Thyroid gland (tissue), 4 donors: ENCODE results near the gene PCNX1. TPM values are rescaled to one million over a fixed set of nuclear protein-coding genes. Genes with fewer than 3 reads are reported as not detected.
A peak's percentile ranks its signal among the peaks of the same experiment; 100 is the strongest.
"Not testable (repeated sequence)": the region's sequence is repeated elsewhere in the genome, so short reads cannot be mapped to it uniquely, and the experiment has no call there.

Source experiments
- DNase-seq, 2 donors: peaks; one replicate each; pipeline ENCODE4 v3.0.0-alpha.2; 2019
- H3K27ac ChIP-seq, 3 donors: fragments of 200-600 bp; sonication (generic); 1 replicate in 2 of 3; 2 replicates in 1 of 3; pipeline ENCODE4 v1.5.1; 2016 to 2019; ENCODE audit warnings: mild to moderate bottlenecking in 1 of 3, moderate library complexity in 1 of 3
- H3K27me3 ChIP-seq: fragments of 200-600 bp; sonication (generic); one replicate; pipeline ENCODE4 v1.5.1; 2019
- H3K36me3 ChIP-seq, 2 donors: fragments of 200-600 bp; sonication (generic); one replicate each; pipeline ENCODE4 v1.5.1; 2016 to 2019
- H3K4me1 ChIP-seq, 2 donors: fragments of 200-600 bp; sonication (generic); one replicate each; pipeline ENCODE4 v1.5.1; 2017 to 2019
- H3K4me3 ChIP-seq, 3 donors: fragments of 200-600 bp; sonication (generic); replicated peaks in 1 of 3; 1 replicate in 2 of 3; 2 replicates in 1 of 3; pipeline ENCODE4 v1.5.1; 2016; ENCODE audit warnings: mild to moderate bottlenecking in 1 of 3
- H3K9me3 ChIP-seq: fragments of 200-600 bp; sonication (generic); one replicate; pipeline ENCODE4 v1.5.1; 2017
- POLR2A ChIP-seq, 2 donors: fragments of 450-650 bp; IDR thresholded peaks; one replicate each; pipeline ENCODE4 v1.6.1; 2017; ENCODE audit warnings: antibody characterized with exemption in 2 of 2, mild to moderate bottlenecking in 2 of 2, moderate library complexity in 1 of 2
- WGBS, 2 donors: methylation state at CpG; one replicate each; pipeline ENCODE4 v1.1.5; 2017; 5-methylcytosine and 5-hydroxymethylcytosine counted together
- intact Hi-C: fragments of 100-400 bp; cut with DNase I; formaldehyde crosslinking; loops from one replicate; pipeline ENCODE4 v1.15.1; 2023
- total RNA-seq, 4 donors: library from RNA; depleted of rRNA; stranded (reverse); fragments of >200 nt; gene quantifications; one replicate each; pipeline ENCODE4 v1.2.3, GENCODE V29; 2016
- TF ChIP-seq, protein P1 (sequence below), 6 experiments: fragments of 200-600 bp in 3 of 6; fragments of 450-650 bp in 3 of 6; sonication (generic) in 3 of 6; IDR thresholded peaks; one replicate each; pipeline ENCODE4 v1.5.1; 2016 to 2019; ENCODE audit warnings: antibody characterized with exemption in 6 of 6, mild to moderate bottlenecking in 2 of 6, inconsistent platforms in 1 of 6, moderate library complexity in 1 of 6

The PCNX1 gene
- 10 to 100 TPM; 43.8 to 78.5 (median 69.7) TPM for total RNA-seq

DNA sequence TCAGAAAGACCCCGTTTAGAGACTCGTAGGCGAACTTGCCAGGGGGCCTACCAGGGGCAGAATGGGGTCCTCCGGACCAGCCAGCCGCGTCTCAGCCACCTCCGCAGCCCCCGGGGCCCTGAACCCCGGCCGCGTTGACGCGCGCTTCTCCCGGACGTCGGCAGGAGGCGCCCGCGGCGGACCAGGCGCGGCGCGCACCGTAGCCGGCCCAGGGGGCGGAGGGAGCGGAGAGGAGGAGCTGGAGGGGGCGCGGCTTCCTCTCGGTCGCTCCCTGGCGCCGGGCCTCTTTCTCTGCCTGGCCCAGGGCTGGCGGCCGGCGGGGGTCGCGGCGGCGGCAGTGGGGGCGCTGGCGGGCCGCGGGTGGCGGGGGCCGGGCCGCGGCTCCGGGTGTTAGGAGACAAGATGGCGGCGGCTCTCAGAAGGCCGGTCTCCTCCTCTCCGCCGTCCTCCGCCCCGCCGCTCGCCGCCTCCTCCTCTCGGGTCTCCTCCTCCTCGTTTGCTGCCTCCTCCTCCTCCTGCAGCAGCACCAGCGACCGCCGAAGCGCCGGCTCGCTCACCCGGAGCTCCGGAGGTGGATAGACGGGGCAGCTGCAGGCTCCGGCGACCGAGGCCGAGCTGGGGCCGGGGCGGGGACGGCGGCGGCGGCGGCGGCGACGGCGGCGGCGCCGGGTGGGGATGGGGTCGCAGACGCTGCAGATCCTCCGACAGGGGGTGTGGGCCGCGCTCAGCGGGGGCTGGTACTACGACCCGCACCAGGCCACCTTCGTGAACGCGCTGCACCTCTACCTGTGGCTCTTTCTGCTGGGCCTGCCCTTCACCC is at the start of gene PCNX1:
PCNX1 (plus strand) TSS at position 284 of the 820 bp plus-strand sequence; CDS start at position 676, 392 bp downstream.
- Histone ChIP-seq H3K4me3 (peak within 1 kb of the TSS; percentile 83 to 93 (median 84)), H3K4me1 (peaks cover 17 to 25% of the 10 kb centered on the region in 2 donors), H3K27me3 (no peaks in the 10 kb centered on the region), H3K27ac (peak within 1 kb of the TSS; percentile 89 to 96 (median 95)), H3K9me3 (no peaks in the 10 kb centered on the region), H3K36me3 (no peaks in the 10 kb centered on the region)
- 0 to 1% methylated on average over 17 to 30 of the region's 101 CpGs for WGBS, 2 donors
- peak in 1 of 2 donors; percentile 84 for TF ChIP-seq POLR2A (IDR thresholded peaks at IDR 0.05)
- TF ChIP-seq, protein P1, sequence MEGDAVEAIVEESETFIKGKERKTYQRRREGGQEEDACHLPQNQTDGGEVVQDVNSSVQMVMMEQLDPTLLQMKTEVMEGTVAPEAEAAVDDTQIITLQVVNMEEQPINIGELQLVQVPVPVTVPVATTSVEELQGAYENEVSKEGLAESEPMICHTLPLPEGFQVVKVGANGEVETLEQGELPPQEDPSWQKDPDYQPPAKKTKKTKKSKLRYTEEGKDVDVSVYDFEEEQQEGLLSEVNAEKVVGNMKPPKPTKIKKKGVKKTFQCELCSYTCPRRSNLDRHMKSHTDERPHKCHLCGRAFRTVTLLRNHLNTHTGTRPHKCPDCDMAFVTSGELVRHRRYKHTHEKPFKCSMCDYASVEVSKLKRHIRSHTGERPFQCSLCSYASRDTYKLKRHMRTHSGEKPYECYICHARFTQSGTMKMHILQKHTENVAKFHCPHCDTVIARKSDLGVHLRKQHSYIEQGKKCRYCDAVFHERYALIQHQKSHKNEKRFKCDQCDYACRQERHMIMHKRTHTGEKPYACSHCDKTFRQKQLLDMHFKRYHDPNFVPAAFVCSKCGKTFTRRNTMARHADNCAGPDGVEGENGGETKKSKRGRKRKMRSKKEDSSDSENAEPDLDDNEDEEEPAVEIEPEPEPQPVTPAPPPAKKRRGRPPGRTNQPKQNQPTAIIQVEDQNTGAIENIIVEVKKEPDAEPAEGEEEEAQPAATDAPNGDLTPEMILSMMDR (IDR thresholded peaks at IDR 0.05), result peak; percentile 49 to 98 (median 89)
- intact Hi-C loops, result loop anchor here (5.0 kb wide), 1 partner anchor 65 kb away; no protein-coding TSS in a partner anchor
- peak; percentile 90 to 92 for DNase-seq

DNA sequence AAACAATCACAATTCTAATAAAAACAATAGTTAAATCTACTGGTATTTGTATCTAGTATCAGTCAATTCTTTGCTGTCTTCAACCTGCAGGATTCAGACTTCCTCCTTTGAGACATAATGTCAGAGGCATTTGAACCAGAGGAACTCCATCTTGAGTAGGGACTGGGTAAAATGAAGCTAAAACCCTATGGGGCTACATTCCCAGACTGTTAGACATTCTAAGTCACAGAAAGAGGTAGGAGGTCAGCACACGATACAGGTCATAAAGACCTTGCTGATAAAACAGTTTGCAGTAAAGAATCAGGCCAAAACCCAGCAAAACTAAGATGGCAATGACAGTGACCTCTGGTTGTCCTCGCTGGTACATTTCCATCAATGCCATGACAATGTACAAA is 49.8 kb upstream of the PCNX1 start:
- intact Hi-C loops, result no loop called here
- Histone ChIP-seq H3K9me3 (no peaks in the 10 kb centered on the region), H3K4me3 (no peak overlapping the region), H3K36me3 (no peaks in the 10 kb centered on the region), H3K4me1 (no peaks in the 10 kb centered on the region), H3K27ac (no peak overlapping the region), H3K27me3 (no peaks in the 10 kb centered on the region)
- no peak for TF ChIP-seq POLR2A (IDR thresholded peaks at IDR 0.05)
- TF ChIP-seq, protein P1 (IDR thresholded peaks at IDR 0.05), result no peak
- 94 to 95% methylated on average over 2 of the region's 2 CpGs for WGBS, 2 donors
- DNase-seq, result no peak

DNA sequence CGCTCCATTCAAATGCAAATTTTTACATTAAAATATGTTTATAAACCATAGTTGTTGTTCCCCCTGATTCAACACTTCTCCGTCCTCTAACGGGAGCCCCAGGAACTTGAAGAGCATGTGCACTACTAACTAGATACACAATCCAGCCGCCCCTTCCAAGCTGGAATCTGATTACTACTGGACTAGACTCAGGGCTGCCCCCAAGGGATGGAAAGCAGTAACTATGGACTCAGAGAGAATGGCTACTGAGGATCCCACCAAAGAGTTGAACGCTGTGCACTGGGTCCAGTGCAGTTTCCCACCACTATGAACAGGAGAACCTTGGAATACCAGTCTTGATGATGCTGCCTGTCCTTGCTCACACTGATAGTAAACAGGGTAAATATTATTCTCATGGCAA is 48.6 kb upstream of the PCNX1 start:
- Histone ChIP-seq H3K27me3 (no peaks in the 10 kb centered on the region), H3K27ac (no peak overlapping the region), H3K4me3 (no peak overlapping the region), H3K4me1 (no peaks in the 10 kb centered on the region), H3K9me3 (no peaks in the 10 kb centered on the region), H3K36me3 (no peaks in the 10 kb centered on the region)
- no peak for DNase-seq
- TF ChIP-seq, protein P1 (IDR thresholded peaks at IDR 0.05), result no peak
- no peak for TF ChIP-seq POLR2A (IDR thresholded peaks at IDR 0.05)
- intact Hi-C loops, result no loop called here
- 82 to 86% methylated on average over 5 of the region's 5 CpGs for WGBS, 2 donors

DNA sequence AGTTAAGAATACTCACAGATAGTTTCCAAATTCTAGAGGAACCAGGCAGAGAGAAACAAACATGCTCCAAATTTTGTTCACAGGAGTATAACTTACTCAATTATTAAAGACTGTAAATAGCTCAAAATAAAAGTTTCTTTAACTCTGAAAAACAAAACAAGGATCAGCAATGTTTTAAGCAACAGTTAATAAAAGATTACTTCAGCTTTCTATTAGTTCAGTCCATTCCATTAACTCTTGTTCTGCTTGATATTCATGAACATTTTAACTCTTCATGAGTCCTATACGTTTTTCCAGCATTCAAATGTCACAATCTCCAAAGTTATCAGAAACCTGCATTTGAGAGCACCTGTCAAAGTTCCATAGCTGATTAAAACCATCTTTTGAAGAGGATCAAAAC is 40.3 kb upstream of the PCNX1 start:
- H3K36me3 ChIP-seq, H3K4me3 ChIP-seq, H3K4me1 ChIP-seq, H3K27me3 ChIP-seq, H3K9me3 ChIP-seq, DNase-seq, intact Hi-C loops, H3K27ac ChIP-seq: not testable (repeated sequence)
- 86 to 88% methylated on average over 1 of the region's 1 CpG for WGBS, 2 donors

DNA sequence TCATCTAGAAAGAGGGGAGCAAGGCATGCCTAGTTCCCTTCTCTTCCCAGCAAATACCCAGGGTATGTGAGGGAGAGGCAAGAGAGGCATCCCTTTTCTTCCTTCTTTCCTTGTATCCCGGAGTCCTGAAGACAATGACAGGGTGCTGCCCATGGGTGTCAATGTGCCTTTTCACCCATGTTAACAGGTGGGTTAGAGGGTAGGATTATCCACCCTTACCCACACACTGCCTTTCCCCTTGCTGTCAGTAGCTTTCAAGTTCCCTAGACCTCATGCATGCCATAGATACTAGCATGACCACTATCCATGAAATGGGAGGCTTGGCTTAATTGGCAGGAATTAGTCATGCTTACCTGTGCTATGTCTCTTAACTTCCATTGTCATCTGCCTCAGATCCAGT is 36.3 kb upstream of the PCNX1 start:
- no peak for DNase-seq
- TF ChIP-seq POLR2A (IDR thresholded peaks at IDR 0.05), result no peak
- TF ChIP-seq, protein P1 (IDR thresholded peaks at IDR 0.05), result no peak
- Histone ChIP-seq H3K4me3 (no peak overlapping the region), H3K27ac (no peak overlapping the region), H3K36me3 (no peaks in the 10 kb centered on the region), H3K9me3 (no peaks in the 10 kb centered on the region), H3K27me3 (no peaks in the 10 kb centered on the region), H3K4me1 (no peaks in the 10 kb centered on the region)
- intact Hi-C loops, result no loop called here
- 87 to 93% methylated on average over 1 of the region's 1 CpG for WGBS, 2 donors
